IPS-15b (cell line): Measurements from ENCODE around the gene GEN1.
"Not testable (repeated sequence)": the region's sequence is repeated elsewhere in the genome, so short reads cannot be mapped to it uniquely, and the experiment has no call there.

Source experiments
- H3K27me3 ChIP-seq: one replicate; pipeline ENCODE4 v1.6.1; 2013; ENCODE audit warnings: low read length; ENCODE audit not compliant: control insufficient read depth, insufficient read depth
- H3K36me3 ChIP-seq: one replicate; pipeline ENCODE4 v1.6.1; 2013; ENCODE audit warnings: low read length; ENCODE audit not compliant: control insufficient read depth, insufficient read depth
- H3K4me1 ChIP-seq: one replicate; pipeline ENCODE4 v1.6.1; 2013; ENCODE audit warnings: mild to moderate bottlenecking, low read length; ENCODE audit not compliant: control insufficient read depth, insufficient read depth
- H3K4me3 ChIP-seq: one replicate; pipeline ENCODE4 v1.5.1; 2013; ENCODE audit warnings: low read depth, low read length
- H3K9ac ChIP-seq: one replicate; pipeline ENCODE4 v1.6.1; 2013; ENCODE audit warnings: low read depth, mild to moderate bottlenecking, low read length
- H3K9me3 ChIP-seq: one replicate; pipeline ENCODE4 v1.6.1; 2013; ENCODE audit warnings: mild to moderate bottlenecking, low read length; ENCODE audit not compliant: control insufficient read depth, insufficient read depth

Gene GEN1

GRCh38 chr2:17818235-17818815 lies 64.4 kb downstream of the GEN1 start:
- no peak overlapping the region for H3K9ac ChIP-seq

DNA sequence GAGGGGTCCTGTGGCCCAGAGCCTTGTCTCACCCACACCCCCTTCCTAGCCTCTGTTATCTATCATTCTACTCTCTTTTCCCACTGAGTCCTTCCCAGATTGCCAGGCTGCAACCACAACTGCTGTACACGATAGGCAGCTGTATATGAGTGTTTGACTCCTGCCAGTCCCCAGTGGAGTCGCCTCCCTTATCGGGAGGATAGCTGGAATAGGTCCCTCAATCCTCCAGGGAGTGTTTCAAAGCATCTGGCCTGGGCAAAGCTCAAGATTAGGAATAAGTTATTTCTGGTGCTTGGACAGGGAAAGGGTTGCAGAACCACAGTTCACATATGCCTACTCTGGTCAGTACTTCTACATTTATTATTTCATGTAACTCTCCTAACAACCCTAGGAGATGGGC lies 67.1 kb downstream of the GEN1 start:
- Histone ChIP-seq H3K36me3 (no peaks in the 10 kb centered on the region), H3K9me3 (no peaks in the 10 kb centered on the region), H3K27me3 (peaks cover 8% of the 10 kb centered on the region), H3K9ac (no peak overlapping the region), H3K4me1 (no peaks in the 10 kb centered on the region), H3K4me3 (no peak overlapping the region)

More at GRCh38 chr2:17818235-17818815, 64.4 kb downstream of the GEN1 start:
- Histone ChIP-seq H3K4me1 (peaks cover 4% of the 10 kb centered on the region), H3K9me3 (no peaks in the 10 kb centered on the region), H3K4me3 (no peak overlapping the region), H3K27me3 (no peaks in the 10 kb centered on the region), H3K36me3 (no peaks in the 10 kb centered on the region)

DNA sequence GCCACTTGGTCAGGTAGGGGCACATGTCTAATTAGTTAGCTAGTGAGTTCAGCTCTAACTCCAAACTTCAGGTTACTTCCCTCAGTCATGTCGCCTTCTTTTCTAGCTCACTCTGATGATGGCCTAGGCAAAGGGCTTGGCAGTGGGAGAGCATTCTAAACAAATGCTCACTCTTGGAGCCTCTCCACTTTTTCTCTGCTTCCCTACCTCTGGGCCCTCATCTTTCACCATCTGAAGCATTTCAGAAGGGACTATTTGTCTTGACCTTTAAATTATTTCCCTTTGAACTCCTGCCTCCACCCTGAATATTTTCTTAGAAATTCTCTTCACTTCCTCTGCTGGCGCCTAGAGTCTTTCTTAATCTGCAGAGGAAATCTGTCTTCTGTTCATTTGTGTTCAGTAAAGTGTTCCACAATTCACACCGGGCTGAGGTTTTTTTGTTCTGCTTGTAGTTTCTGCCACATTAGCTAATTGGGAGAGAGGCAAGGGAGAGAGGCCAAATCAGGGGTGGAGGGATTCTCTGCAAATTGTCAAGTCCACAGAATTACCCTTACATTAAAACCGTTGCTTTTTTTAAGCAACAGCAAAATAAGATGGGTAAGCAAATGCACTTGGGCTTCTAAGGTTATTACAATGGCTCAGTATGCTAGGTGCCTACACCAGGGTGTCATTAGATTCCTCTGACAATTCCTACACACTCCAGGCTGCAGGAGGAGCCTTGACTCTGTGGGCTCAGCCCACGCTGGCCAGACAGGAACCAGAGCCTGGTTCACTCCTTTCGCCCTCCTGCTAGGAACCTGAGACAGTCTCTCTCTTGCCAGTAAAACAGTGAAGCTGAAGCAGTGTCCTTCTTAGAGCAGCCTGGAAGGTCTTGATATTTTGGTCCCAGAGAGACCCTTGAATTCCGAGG lies 67.9 kb downstream of the GEN1 start:
- H3K4me3 ChIP-seq = no peak overlapping the region
- no peak overlapping the region for H3K9ac ChIP-seq
- H3K27me3 ChIP-seq = peaks cover 15% of the 10 kb centered on the region
- H3K9me3 ChIP-seq = no peaks in the 10 kb centered on the region
- no peaks in the 10 kb centered on the region for H3K36me3 ChIP-seq
- H3K4me1 ChIP-seq = peaks cover under 1% of the 10 kb centered on the region

GRCh38 chr2:17822445-17823117 lies 68.6 kb downstream of the GEN1 start:
- no peaks in the 10 kb centered on the region for H3K36me3 ChIP-seq
- no peak overlapping the region for H3K9ac ChIP-seq
- peaks cover 5% of the 10 kb centered on the region for H3K4me1 ChIP-seq
- no peak overlapping the region for H3K4me3 ChIP-seq
- H3K27me3 ChIP-seq = peaks cover 17% of the 10 kb centered on the region
- H3K9me3 ChIP-seq = no peaks in the 10 kb centered on the region

DNA sequence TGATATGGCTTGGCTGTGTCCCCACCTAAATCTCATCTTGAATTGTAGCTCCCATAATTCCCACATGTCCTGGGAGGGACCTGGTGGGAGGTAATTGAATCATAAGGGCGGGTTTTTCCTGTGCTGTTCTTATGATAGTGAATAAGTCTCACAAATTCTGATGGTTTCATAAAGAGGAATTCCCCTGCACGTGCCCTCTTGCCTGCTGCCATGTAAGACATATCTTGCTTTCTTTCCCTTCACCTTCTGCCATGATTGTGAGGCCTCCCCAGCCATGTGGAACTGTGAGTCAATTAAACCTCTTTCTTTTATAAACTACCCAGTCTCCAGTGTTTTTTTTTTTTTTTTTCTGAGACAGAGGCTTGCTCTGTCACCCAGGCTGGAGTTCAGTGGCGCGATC lies 69.7 kb downstream of the GEN1 start:
- not testable (repeated sequence) for H3K4me3 ChIP-seq, H3K9me3 ChIP-seq, H3K36me3 ChIP-seq, H3K9ac ChIP-seq, H3K4me1 ChIP-seq
- peaks cover 21% of the 10 kb centered on the region for H3K27me3 ChIP-seq

DNA sequence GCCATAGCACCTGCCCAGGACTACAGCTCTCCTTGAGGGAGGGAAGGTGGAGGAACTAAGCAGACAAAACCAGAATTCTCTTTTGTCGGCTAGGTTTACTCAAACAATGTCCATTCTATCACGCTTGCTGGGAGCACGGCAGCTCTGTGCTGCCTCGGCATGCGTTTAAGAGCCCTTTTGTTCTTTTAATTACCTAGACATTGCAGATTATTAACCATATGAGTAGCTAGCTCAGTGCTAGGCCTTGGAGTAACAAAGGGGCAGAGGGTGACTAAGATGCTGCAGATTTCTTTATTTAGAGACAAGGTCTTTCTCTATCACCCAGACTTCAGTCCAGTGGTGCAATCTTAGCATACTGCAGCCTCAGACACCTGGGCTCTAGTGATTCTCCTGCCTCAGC lies 73.4 kb downstream of the GEN1 start:
- H3K4me1 ChIP-seq = peaks cover 5% of the 10 kb centered on the region
- no peak overlapping the region for H3K4me3 ChIP-seq
- no peaks in the 10 kb centered on the region for H3K36me3 ChIP-seq
- no peak overlapping the region for H3K9ac ChIP-seq
- no peaks in the 10 kb centered on the region for H3K9me3 ChIP-seq
- peaks cover 46% of the 10 kb centered on the region for H3K27me3 ChIP-seq

GRCh38 chr2:17827785-17828184 lies 73.8 kb downstream of the GEN1 start:
- no peak overlapping the region for H3K4me3 ChIP-seq
- peaks cover 5% of the 10 kb centered on the region for H3K4me1 ChIP-seq
- H3K27me3 ChIP-seq = peaks cover 46% of the 10 kb centered on the region
- no peaks in the 10 kb centered on the region for H3K36me3 ChIP-seq
- no peaks in the 10 kb centered on the region for H3K9me3 ChIP-seq
- no peak overlapping the region for H3K9ac ChIP-seq

GRCh38 chr2:17830053-17831034 lies 76.4 kb downstream of the GEN1 start:
- Histone ChIP-seq H3K9me3 (no peaks in the 10 kb centered on the region), H3K36me3 (no peaks in the 10 kb centered on the region), H3K27me3 (peaks cover 45% of the 10 kb centered on the region), H3K4me1 (peaks cover 5% of the 10 kb centered on the region), H3K4me3 (peak overlapping the region; percentile 43), H3K9ac (no peak overlapping the region)

DNA sequence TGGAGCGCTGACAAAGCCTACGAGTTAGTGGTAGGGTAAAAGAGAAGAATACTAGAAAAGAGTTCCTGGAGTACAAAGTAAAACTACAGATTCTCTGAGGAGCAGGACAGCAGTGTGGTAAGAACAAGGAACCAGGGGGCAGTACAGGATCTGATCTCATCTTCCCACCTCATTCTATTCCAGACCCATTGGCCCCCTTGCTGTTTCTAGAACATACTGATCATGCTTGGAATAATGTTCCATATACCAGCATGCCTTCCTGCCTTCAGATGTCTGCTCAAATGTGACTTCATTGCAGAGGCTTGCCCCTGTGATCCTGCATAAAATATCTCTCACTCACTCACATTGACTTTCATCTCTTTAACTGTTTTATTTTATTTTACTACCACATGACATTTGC lies 81.6 kb downstream of the GEN1 start:
- no peaks in the 10 kb centered on the region for H3K9me3 ChIP-seq
- H3K4me1 ChIP-seq = no peaks in the 10 kb centered on the region
- H3K27me3 ChIP-seq = peaks cover 8% of the 10 kb centered on the region
- no peak overlapping the region for H3K4me3 ChIP-seq
- no peak overlapping the region for H3K9ac ChIP-seq
- no peaks in the 10 kb centered on the region for H3K36me3 ChIP-seq
